ENCODE results near the gene THEMIS. TPM values are rescaled to one million over a fixed set of nuclear protein-coding genes. Genes with fewer than 3 reads are reported as not detected.

Gene THEMIS
- total RNA-seq, 1 donor from 2014 or later: not detected

DNA sequence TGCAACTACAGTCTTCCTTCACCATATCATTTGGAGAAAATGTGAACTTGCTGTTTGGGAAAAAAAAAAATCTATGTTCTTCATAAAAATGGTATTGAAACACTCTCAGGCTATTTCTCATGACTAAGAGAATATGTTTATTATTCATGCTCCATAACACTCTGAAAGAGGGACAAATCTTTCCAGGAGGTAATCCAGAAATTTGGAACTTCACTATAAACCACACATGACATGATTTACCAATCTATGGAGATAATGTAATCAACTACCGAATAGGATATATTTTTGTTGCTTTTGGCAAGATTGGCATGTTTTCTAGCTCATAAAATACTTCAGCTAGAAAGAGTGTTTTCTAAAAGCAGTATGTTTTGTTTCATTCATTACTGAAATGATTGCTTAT is 56.3 kb downstream of the THEMIS start:
- no peaks in the 10 kb centered on the region for H3K36me3 Mint-ChIP-seq (ENCODE audit: unreplicated experiment)
- TF ChIP-seq, protein P1, sequence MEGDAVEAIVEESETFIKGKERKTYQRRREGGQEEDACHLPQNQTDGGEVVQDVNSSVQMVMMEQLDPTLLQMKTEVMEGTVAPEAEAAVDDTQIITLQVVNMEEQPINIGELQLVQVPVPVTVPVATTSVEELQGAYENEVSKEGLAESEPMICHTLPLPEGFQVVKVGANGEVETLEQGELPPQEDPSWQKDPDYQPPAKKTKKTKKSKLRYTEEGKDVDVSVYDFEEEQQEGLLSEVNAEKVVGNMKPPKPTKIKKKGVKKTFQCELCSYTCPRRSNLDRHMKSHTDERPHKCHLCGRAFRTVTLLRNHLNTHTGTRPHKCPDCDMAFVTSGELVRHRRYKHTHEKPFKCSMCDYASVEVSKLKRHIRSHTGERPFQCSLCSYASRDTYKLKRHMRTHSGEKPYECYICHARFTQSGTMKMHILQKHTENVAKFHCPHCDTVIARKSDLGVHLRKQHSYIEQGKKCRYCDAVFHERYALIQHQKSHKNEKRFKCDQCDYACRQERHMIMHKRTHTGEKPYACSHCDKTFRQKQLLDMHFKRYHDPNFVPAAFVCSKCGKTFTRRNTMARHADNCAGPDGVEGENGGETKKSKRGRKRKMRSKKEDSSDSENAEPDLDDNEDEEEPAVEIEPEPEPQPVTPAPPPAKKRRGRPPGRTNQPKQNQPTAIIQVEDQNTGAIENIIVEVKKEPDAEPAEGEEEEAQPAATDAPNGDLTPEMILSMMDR (IDR thresholded peaks at IDR 0.05; ENCODE audit: partially characterized antibody, unreplicated experiment): no peak
- H3K9me3 Mint-ChIP-seq (ENCODE audit: unreplicated experiment): no peaks in the 10 kb centered on the region
- no peak overlapping the region for H3K4me3 Mint-ChIP-seq (ENCODE audit: unreplicated experiment)
- no peak overlapping the region for H3K27ac Mint-ChIP-seq (ENCODE audit: unreplicated experiment)
- H3K27me3 Mint-ChIP-seq (ENCODE audit: unreplicated experiment): no peaks in the 10 kb centered on the region
- DNase-seq: no peak
- H3K4me1 Mint-ChIP-seq (ENCODE audit: low read depth, unreplicated experiment): no peaks in the 10 kb centered on the region

DNA sequence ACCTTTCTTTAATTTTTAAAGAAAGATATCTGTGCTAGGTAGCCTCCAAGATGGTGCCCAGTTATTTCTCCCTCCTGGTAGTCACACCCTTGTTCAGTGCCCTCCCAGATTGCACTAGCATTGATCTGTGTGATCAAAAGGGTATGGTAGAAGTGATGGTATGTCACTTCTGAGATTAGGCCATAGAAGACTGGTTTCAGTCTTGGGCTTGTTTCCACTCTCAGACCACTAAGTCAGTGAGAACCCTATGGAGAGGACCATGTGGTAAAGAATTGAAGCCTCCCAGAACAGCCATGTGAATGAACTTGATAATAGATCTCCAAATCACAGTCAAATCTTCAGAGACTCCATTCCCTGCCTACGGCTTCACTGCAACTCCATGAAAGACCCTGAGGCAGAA is 57.3 kb downstream of the THEMIS start:
- H3K4me1 Mint-ChIP-seq (ENCODE audit: low read depth, unreplicated experiment): no peaks in the 10 kb centered on the region
- H3K4me3 Mint-ChIP-seq (ENCODE audit: unreplicated experiment): no peak overlapping the region
- H3K36me3 Mint-ChIP-seq (ENCODE audit: unreplicated experiment): no peaks in the 10 kb centered on the region
- no peaks in the 10 kb centered on the region for H3K9me3 Mint-ChIP-seq (ENCODE audit: unreplicated experiment)
- TF ChIP-seq, protein P1 (IDR thresholded peaks at IDR 0.05; ENCODE audit: partially characterized antibody, unreplicated experiment): no peak
- H3K27ac Mint-ChIP-seq (ENCODE audit: unreplicated experiment): no peak overlapping the region
- no peak for DNase-seq
- H3K27me3 Mint-ChIP-seq (ENCODE audit: unreplicated experiment): no peaks in the 10 kb centered on the region

DNA sequence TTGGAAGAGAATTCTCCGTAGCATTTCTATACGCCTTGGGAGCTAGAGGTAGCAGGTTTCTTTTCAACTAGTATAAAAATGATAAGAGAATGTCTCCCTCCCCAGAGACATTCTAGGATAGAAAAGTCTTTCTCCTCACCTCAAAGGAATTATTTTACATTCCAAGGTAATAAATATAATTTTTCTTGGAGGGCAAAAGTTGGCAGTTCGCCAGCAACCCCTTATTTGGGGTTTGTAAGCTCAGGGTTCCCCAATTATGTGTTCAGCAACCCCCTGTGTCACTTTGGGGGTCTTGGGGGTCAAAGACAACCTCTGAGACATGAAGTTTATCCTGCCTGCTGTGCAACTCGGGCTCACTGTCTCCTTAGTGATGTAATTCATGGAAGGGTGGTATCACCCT is 58.3 kb downstream of the THEMIS start:
- Mint-ChIP-seq H3K9me3 (ENCODE audit: unreplicated experiment) (no peaks in the 10 kb centered on the region), H3K4me3 (ENCODE audit: unreplicated experiment) (no peak overlapping the region), H3K27me3 (ENCODE audit: unreplicated experiment) (no peaks in the 10 kb centered on the region), H3K27ac (ENCODE audit: unreplicated experiment) (no peak overlapping the region), H3K4me1 (ENCODE audit: low read depth, unreplicated experiment) (no peaks in the 10 kb centered on the region), H3K36me3 (ENCODE audit: unreplicated experiment) (no peaks in the 10 kb centered on the region)
- TF ChIP-seq, protein P1 (IDR thresholded peaks at IDR 0.05; ENCODE audit: partially characterized antibody, unreplicated experiment): no peak
- DNase-seq: no peak

DNA sequence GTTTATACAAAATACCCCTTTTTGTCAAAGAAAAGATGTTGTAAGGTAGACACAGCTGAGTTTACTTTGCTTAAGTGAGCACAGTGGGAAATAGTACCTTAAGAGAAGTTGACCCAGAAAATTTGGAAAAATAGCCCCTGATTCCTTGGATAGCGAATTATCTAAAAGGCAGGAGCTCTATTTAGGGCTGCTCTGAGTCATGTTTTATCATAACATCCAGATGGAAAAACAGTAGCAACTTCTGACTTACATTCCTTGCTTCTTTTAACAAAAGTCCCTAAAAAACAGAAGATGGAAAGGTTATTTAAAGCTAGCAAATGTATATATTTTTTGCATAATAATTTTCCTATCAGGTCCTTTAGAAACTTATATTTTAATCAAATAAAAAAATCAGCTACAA is 59.0 kb downstream of the THEMIS start:
- Mint-ChIP-seq H3K27ac (ENCODE audit: unreplicated experiment) (no peak overlapping the region), H3K4me3 (ENCODE audit: unreplicated experiment) (no peak overlapping the region), H3K36me3 (ENCODE audit: unreplicated experiment) (no peaks in the 10 kb centered on the region), H3K27me3 (ENCODE audit: unreplicated experiment) (no peaks in the 10 kb centered on the region), H3K4me1 (ENCODE audit: low read depth, unreplicated experiment) (no peaks in the 10 kb centered on the region), H3K9me3 (ENCODE audit: unreplicated experiment) (no peaks in the 10 kb centered on the region)
- TF ChIP-seq, protein P1 (IDR thresholded peaks at IDR 0.05; ENCODE audit: partially characterized antibody, unreplicated experiment): no peak
- DNase-seq: no peak

DNA sequence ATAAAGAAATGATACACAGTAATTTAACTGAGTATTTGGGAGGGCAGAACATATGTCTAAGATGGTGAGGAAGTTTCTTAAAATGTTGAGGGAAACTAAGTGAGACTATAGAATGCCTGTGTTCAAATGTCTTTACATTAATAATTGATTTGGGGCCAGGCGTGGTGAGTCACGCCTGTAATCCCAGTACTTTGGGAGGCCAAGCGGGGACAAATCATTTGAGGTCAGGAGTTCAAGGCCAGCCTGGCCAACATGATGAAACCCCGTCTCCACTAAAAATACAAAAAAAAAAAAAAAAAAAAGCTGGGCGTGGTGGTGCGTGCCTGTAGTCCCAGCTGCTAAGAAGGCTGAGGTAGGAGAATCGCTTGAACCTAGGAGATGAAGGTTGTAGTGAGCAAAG is 66.7 kb downstream of the THEMIS start:
- no peak for DNase-seq
- no peak overlapping the region for H3K27ac Mint-ChIP-seq (ENCODE audit: unreplicated experiment)
- no peaks in the 10 kb centered on the region for H3K4me1 Mint-ChIP-seq (ENCODE audit: low read depth, unreplicated experiment)
- no peaks in the 10 kb centered on the region for H3K9me3 Mint-ChIP-seq (ENCODE audit: unreplicated experiment)
- TF ChIP-seq, protein P1 (IDR thresholded peaks at IDR 0.05; ENCODE audit: partially characterized antibody, unreplicated experiment): no peak
- no peak overlapping the region for H3K4me3 Mint-ChIP-seq (ENCODE audit: unreplicated experiment)
- no peaks in the 10 kb centered on the region for H3K27me3 Mint-ChIP-seq (ENCODE audit: unreplicated experiment)
- no peaks in the 10 kb centered on the region for H3K36me3 Mint-ChIP-seq (ENCODE audit: unreplicated experiment)

All from glutamatergic neuron (in vitro differentiated cells).